Measurements from ENCODE around the gene FGFR3.

The FGFR3 gene

GRCh38 chr4:1759818-1760223 is 33.3 kb upstream of the FGFR3 start:
- TF ChIP-seq CTCF (IDR thresholded peaks at IDR 0.05; ENCODE audit: insufficient read depth, low read depth, low read length, missing control alignments): no peak
- H3K4me3 ChIP-seq (ENCODE audit: low read length): no peak overlapping the region
- no peak for DNase-seq (ENCODE audit: low read depth)

GRCh38 chr4:1760521-1761071 is 32.5 kb upstream of the FGFR3 start:
- no peak for TF ChIP-seq CTCF (IDR thresholded peaks at IDR 0.05; ENCODE audit: insufficient read depth, low read depth, low read length, missing control alignments)
- no peak overlapping the region for H3K4me3 ChIP-seq (ENCODE audit: low read length)
- no peak for DNase-seq (ENCODE audit: low read depth)

- DNase-seq (ENCODE audit: low read depth): no peak
- TF ChIP-seq CTCF (IDR thresholded peaks at IDR 0.05; ENCODE audit: insufficient read depth, low read depth, low read length, missing control alignments): no peak
- H3K4me3 ChIP-seq (ENCODE audit: low read length): no peak overlapping the region
These were observed 31.9 kb upstream of the FGFR3 start for GRCh38 chr4:1761130-1761689.

- no peak for TF ChIP-seq CTCF (IDR thresholded peaks at IDR 0.05; ENCODE audit: insufficient read depth, low read depth, low read length, missing control alignments)
- no peak for DNase-seq (ENCODE audit: low read depth)
- H3K4me3 ChIP-seq (ENCODE audit: low read length): no peak overlapping the region
These were observed 30.7 kb upstream of the FGFR3 start for GRCh38 chr4:1762264-1763010.

GRCh38 chr4:1763070-1763549 is 30.0 kb upstream of the FGFR3 start:
- H3K4me3 ChIP-seq (ENCODE audit: low read length): no peak overlapping the region
- DNase-seq (ENCODE audit: low read depth): no peak
- no peak for TF ChIP-seq CTCF (IDR thresholded peaks at IDR 0.05; ENCODE audit: insufficient read depth, low read depth, low read length, missing control alignments)

GRCh38 chr4:1763550-1764080 is 29.5 kb upstream of the FGFR3 start:
- no peak for DNase-seq (ENCODE audit: low read depth)
- no peak for TF ChIP-seq CTCF (IDR thresholded peaks at IDR 0.05; ENCODE audit: insufficient read depth, low read depth, low read length, missing control alignments)
- no peak overlapping the region for H3K4me3 ChIP-seq (ENCODE audit: low read length)

Measured in epithelial cell of esophagus (primary cell).